ENCODE data around the gene VPS8. TPM values are rescaled to one million over a fixed set of nuclear protein-coding genes. Genes with fewer than 3 reads are reported as not detected.

VPS8 gene
- total RNA-seq, 4 donors from 2014 or later = 46.3 to 76.9 (median 59.3) TPM

- WGBS, 2 donors = 80 to 86% methylated on average over 6 of the region's 6 CpGs
- TF ChIP-seq POLR2A (IDR thresholded peaks at IDR 0.05) (no peak), EP300 (IDR thresholded peaks at IDR 0.05) (no peak), CTCF (IDR thresholded peaks at IDR 0.05) (no peak)
- Histone ChIP-seq H3K4me1 (no peaks in the 10 kb centered on the region), H3K27ac (no peak overlapping the region), H3K4me3 (no peak overlapping the region), H3K36me3 (peaks cover 0 to 92% (median 6%) of the 10 kb centered on the region in 3 donors), H3K9me3 (peaks cover 0 to 23% (median 0%) of the 10 kb centered on the region in 4 donors), H3K27me3 (no peaks in the 10 kb centered on the region)
- DNase-seq (ENCODE audit: low spot score in 2 of 2) = no peak
Measured at GRCh38 chr3:185052631-185053030, 240.7 kb downstream of the VPS8 start.

- H3K4me1 ChIP-seq = no peaks in the 10 kb centered on the region
- TF ChIP-seq EP300 (IDR thresholded peaks at IDR 0.05) (no peak), CTCF (IDR thresholded peaks at IDR 0.05) (no peak), POLR2A (IDR thresholded peaks at IDR 0.05) (no peak)
- 97% methylated on average over 2 of the region's 2 CpGs for WGBS, 2 donors
- no peak for DNase-seq (ENCODE audit: low spot score in 2 of 2)
- peaks cover 0 to 49% (median 0%) of the 10 kb centered on the region in 3 donors for H3K36me3 ChIP-seq
- no peak overlapping the region for H3K4me3 ChIP-seq
- H3K9me3 ChIP-seq = peaks cover 0 to 33% (median 0%) of the 10 kb centered on the region in 4 donors
- H3K27me3 ChIP-seq = no peaks in the 10 kb centered on the region
- H3K27ac ChIP-seq = no peak overlapping the region
Measured at GRCh38 chr3:185056908-185057307, 244.9 kb downstream of the VPS8 start.

- Histone ChIP-seq H3K4me3 (no peak overlapping the region), H3K4me1 (no peaks in the 10 kb centered on the region), H3K27ac (no peak overlapping the region), H3K27me3 (no peaks in the 10 kb centered on the region), H3K9me3 (peaks cover 0 to 33% (median 0%) of the 10 kb centered on the region in 4 donors), H3K36me3 (peaks cover 0 to 40% (median 0%) of the 10 kb centered on the region in 3 donors)
- 91 to 95% methylated on average over 1 of the region's 1 CpG for WGBS, 2 donors
- TF ChIP-seq EP300 (IDR thresholded peaks at IDR 0.05) (no peak), POLR2A (IDR thresholded peaks at IDR 0.05) (no peak), CTCF (IDR thresholded peaks at IDR 0.05) (no peak)
- no peak for DNase-seq (ENCODE audit: low spot score in 2 of 2)
Measured at GRCh38 chr3:185057829-185058228, 245.9 kb downstream of the VPS8 start.

GRCh38 chr3:185058796-185059195, 246.8 kb downstream of the VPS8 start:
- DNase-seq (ENCODE audit: low spot score in 2 of 2) = no peak
- peaks cover 0 to 33% (median 0%) of the 10 kb centered on the region in 4 donors for H3K9me3 ChIP-seq
- H3K27ac ChIP-seq = no peak overlapping the region
- no peaks in the 10 kb centered on the region for H3K4me1 ChIP-seq
- no peak for TF ChIP-seq POLR2A (IDR thresholded peaks at IDR 0.05)
- TF ChIP-seq EP300 (IDR thresholded peaks at IDR 0.05) = peak in 1 of 2 donors; percentile 33
- WGBS, 2 donors = 70 to 71% methylated on average over 2 of the region's 2 CpGs
- peaks cover 0 to 30% (median 0%) of the 10 kb centered on the region in 3 donors for H3K36me3 ChIP-seq
- H3K27me3 ChIP-seq = no peaks in the 10 kb centered on the region
- H3K4me3 ChIP-seq = no peak overlapping the region

GRCh38 chr3:185059766-185060165, 247.8 kb downstream of the VPS8 start:
- no peak for DNase-seq (ENCODE audit: low spot score in 2 of 2)
- Histone ChIP-seq H3K9me3 (peaks cover 0 to 29% (median 0%) of the 10 kb centered on the region in 4 donors), H3K27ac (no peak overlapping the region), H3K4me3 (no peak overlapping the region), H3K36me3 (peaks cover 0 to 20% (median 0%) of the 10 kb centered on the region in 3 donors), H3K4me1 (no peaks in the 10 kb centered on the region), H3K27me3 (no peaks in the 10 kb centered on the region)
- TF ChIP-seq EP300 (IDR thresholded peaks at IDR 0.05) = peak in 1 of 2 donors; percentile 23
- TF ChIP-seq CTCF (IDR thresholded peaks at IDR 0.05) = no peak
- no peak for TF ChIP-seq POLR2A (IDR thresholded peaks at IDR 0.05)
- WGBS, 2 donors = 78 to 80% methylated on average over 2 of the region's 2 CpGs
